Glutamatergic neuron (in vitro differentiated cells): ENCODE results near the gene RNF175. TPM values are rescaled to one million over a fixed set of nuclear protein-coding genes. Genes with fewer than 3 reads are reported as not detected.

Source experiments
- DNase-seq: peaks from one replicate; pipeline ENCODE4 v3.0.0; 2022
- H3K27ac Mint-ChIP-seq: one replicate; pipeline ENCODE4 v1.8.0; 2020; ENCODE audit warnings: mild to moderate bottlenecking, mixed read lengths, inconsistent platforms; ENCODE audit not compliant: unreplicated experiment
- H3K27me3 Mint-ChIP-seq: one replicate; pipeline ENCODE4 v1.8.0; 2020; ENCODE audit warnings: mild to moderate bottlenecking, moderate library complexity, mixed read lengths, inconsistent platforms; ENCODE audit not compliant: unreplicated experiment
- H3K36me3 Mint-ChIP-seq: one replicate; pipeline ENCODE4 v1.8.0; 2020; ENCODE audit warnings: mild to moderate bottlenecking, mixed read lengths, inconsistent platforms; ENCODE audit not compliant: unreplicated experiment
- H3K4me1 Mint-ChIP-seq: one replicate; pipeline ENCODE4 v1.8.0; 2020; ENCODE audit warnings: mild to moderate bottlenecking, low read depth, mixed read lengths, inconsistent platforms; ENCODE audit not compliant: unreplicated experiment
- H3K4me3 Mint-ChIP-seq: one replicate; pipeline ENCODE4 v1.8.0; 2020; ENCODE audit warnings: mild to moderate bottlenecking, mixed read lengths, inconsistent platforms; ENCODE audit not compliant: unreplicated experiment
- H3K9me3 Mint-ChIP-seq: one replicate; pipeline ENCODE4 v1.8.0; 2020; ENCODE audit warnings: mild to moderate bottlenecking, moderate library complexity, mixed read lengths, inconsistent platforms; ENCODE audit not compliant: unreplicated experiment
- total RNA-seq: library from RNA; stranded (reverse); fragmentation: NEBNext Ultra II Directional; extraction: Animal tissue kit (Norgen Biotek cat#: 25700); gene quantifications from one replicate; pipeline ENCODE4 v1.2.1, GENCODE V29; 2021; ENCODE audit not compliant: unreplicated experiment
- TF ChIP-seq, protein P1 (sequence below): fragments of 200-600 bp; sonication (generic); IDR thresholded peaks from one replicate; pipeline ENCODE4 v1.5.0; 2021; ENCODE audit not compliant: partially characterized antibody, unreplicated experiment

Gene RNF175
- total RNA-seq, 1 donor from 2014 or later: 2.1 TPM

DNA sequence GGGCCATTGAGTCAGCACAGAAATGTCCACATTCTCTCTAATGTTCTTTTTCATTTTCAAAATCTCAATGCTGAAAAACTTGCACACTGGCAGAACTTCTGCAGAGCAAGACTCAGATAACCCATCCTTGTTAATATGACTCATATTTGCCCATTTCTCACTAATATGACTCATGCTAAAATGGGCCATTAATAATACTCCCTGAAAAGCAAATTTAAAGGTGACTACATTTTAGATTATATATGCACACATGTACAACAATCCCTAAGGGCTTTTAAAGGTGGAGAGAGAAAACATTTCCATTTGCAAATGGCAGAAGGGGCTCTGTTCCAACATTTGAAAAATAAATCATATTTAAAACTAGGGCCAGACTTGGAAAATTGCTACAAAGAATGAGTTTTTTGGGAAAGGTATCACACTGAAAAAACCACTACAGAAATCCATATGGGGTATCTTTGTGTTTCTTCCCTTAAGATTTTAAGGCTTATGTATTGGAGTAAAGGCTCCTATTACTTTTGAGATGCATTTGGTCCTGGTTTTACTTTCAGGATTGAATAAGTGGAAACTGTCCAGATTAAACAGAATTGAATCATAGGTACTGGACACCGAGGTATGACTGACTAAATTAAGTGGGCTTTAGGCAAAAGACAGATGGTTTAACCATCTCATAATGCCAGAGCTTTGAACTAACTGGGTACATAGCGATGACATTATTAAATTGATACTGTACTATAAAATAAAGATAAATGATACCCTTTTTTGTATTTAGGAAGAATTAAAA lies 45.8 kb downstream of the RNF175 start:
- DNase-seq: no peak
- H3K9me3 Mint-ChIP-seq: no peaks in the 10 kb centered on the region
- H3K4me1 Mint-ChIP-seq: no peaks in the 10 kb centered on the region
- H3K27me3 Mint-ChIP-seq: no peaks in the 10 kb centered on the region
- no peak overlapping the region for H3K27ac Mint-ChIP-seq
- no peak overlapping the region for H3K4me3 Mint-ChIP-seq
- peaks cover 4% of the 10 kb centered on the region for H3K36me3 Mint-ChIP-seq
- TF ChIP-seq, protein P1, sequence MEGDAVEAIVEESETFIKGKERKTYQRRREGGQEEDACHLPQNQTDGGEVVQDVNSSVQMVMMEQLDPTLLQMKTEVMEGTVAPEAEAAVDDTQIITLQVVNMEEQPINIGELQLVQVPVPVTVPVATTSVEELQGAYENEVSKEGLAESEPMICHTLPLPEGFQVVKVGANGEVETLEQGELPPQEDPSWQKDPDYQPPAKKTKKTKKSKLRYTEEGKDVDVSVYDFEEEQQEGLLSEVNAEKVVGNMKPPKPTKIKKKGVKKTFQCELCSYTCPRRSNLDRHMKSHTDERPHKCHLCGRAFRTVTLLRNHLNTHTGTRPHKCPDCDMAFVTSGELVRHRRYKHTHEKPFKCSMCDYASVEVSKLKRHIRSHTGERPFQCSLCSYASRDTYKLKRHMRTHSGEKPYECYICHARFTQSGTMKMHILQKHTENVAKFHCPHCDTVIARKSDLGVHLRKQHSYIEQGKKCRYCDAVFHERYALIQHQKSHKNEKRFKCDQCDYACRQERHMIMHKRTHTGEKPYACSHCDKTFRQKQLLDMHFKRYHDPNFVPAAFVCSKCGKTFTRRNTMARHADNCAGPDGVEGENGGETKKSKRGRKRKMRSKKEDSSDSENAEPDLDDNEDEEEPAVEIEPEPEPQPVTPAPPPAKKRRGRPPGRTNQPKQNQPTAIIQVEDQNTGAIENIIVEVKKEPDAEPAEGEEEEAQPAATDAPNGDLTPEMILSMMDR: no peak

DNA sequence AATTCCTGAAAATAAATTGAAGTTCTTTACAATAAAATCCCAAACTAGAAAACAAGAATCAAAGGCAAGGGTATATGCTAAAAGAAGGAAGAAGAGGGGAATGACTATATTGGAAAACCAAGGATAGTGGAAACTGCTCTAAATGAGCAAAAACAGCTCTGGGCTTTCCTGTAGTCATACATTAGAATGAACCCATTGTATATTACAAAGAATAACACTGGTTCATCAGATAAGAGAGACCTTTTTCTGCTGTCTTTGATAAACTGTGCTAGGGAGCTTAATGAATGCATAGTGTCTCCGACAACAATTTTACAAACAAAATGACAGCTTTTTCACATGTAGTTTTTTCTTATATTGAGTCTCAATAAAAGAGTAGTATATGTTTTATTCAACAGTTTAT lies 49.1 kb downstream of the RNF175 start:
- no peak for DNase-seq
- H3K27me3 Mint-ChIP-seq: no peaks in the 10 kb centered on the region
- no peaks in the 10 kb centered on the region for H3K9me3 Mint-ChIP-seq
- H3K36me3 Mint-ChIP-seq: peaks cover 4% of the 10 kb centered on the region
- H3K27ac Mint-ChIP-seq: no peak overlapping the region
- TF ChIP-seq, protein P1: no peak
- no peak overlapping the region for H3K4me3 Mint-ChIP-seq
- H3K4me1 Mint-ChIP-seq: no peaks in the 10 kb centered on the region

DNA sequence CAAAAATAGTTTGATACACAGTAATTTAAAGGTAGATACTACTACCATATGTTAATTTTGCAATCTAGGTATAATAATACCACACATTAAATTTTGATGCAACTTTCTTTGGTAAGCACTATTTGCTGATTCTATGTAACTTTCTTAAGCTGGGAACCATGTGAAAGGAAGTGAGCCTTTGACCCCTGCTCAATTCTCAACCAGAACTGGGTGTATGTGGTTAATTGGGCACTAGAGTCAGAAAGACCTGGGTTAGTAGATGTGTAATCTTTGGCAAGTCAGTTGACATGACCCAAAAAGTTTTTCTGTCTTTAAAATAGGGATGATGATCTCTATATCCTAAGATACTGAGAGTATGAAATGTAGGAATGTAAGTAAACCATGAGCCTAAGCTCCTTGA lies 53.3 kb downstream of the RNF175 start:
- Mint-ChIP-seq H3K4me3 (no peak overlapping the region), H3K36me3 (no peaks in the 10 kb centered on the region), H3K4me1 (no peaks in the 10 kb centered on the region), H3K9me3 (no peaks in the 10 kb centered on the region), H3K27ac (no peak overlapping the region), H3K27me3 (no peaks in the 10 kb centered on the region)
- TF ChIP-seq, protein P1: no peak
- DNase-seq: no peak

DNA sequence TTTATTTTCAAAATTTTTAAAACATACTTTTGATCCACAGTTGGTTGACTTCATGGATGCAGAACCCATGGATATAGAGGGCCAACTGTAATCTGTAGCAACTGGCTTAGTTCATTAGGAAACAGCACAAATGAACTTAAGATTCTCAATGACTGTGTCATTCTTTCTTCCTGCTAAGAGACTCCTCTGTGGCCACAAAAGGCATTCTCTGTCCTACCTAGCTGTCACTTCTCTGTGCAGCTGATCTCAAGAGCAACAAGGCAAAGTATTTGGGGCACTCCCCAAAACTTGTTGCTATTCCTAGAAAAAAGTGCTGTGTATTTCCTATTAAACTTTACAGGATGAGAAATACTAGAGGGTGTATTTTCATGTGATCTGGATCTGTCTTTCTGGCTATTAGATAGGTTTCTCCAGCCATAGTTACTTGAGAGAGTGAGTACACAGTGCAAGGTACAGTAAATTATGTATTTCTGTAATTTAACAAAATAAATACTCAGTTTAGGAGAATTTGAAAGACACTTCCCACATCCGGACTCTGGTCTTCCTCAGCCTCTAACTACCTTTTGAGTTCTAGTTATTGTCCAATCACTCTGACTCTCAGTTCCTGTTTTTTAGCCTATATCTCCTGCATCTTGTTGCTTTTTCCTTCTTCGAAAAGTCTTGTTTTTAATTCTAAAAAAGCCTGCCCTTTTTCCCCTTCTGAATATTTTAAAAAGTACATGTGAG lies 53.9 kb downstream of the RNF175 start:
- TF ChIP-seq, protein P1: no peak
- no peak overlapping the region for H3K4me3 Mint-ChIP-seq
- H3K4me1 Mint-ChIP-seq: no peaks in the 10 kb centered on the region

DNA sequence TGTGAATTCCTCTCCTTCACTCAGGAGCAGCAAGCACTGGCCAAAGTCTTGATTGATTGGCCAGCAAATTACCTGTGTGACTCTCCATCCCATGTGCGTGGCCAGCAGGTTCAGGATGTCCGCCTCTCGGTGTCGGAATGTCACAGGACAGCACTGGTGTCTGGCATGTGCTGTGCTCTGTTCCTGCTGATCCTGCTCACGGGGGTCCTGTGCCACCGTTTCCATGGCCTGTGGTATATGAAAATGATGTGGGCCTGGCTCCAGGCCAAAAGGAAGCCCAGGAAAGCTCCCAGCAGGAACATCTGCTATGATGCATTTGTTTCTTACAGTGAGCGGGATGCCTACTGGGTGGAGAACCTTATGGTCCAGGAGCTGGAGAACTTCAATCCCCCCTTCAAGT lies 55.3 kb downstream of the RNF175 start:
- no peaks in the 10 kb centered on the region for H3K27me3 Mint-ChIP-seq
- no peaks in the 10 kb centered on the region for H3K36me3 Mint-ChIP-seq
- no peaks in the 10 kb centered on the region for H3K4me1 Mint-ChIP-seq
- DNase-seq: no peak
- H3K4me3 Mint-ChIP-seq: no peak overlapping the region
- no peaks in the 10 kb centered on the region for H3K9me3 Mint-ChIP-seq
- no peak overlapping the region for H3K27ac Mint-ChIP-seq
- TF ChIP-seq, protein P1: no peak

More for the DNA sequence above, 53.9 kb downstream of the RNF175 start:
- DNase-seq: no peak
- Mint-ChIP-seq H3K36me3 (no peaks in the 10 kb centered on the region), H3K9me3 (no peaks in the 10 kb centered on the region), H3K27ac (no peak overlapping the region), H3K27me3 (no peaks in the 10 kb centered on the region)
